ENCODE data around the gene PHACTR3.

DNA sequence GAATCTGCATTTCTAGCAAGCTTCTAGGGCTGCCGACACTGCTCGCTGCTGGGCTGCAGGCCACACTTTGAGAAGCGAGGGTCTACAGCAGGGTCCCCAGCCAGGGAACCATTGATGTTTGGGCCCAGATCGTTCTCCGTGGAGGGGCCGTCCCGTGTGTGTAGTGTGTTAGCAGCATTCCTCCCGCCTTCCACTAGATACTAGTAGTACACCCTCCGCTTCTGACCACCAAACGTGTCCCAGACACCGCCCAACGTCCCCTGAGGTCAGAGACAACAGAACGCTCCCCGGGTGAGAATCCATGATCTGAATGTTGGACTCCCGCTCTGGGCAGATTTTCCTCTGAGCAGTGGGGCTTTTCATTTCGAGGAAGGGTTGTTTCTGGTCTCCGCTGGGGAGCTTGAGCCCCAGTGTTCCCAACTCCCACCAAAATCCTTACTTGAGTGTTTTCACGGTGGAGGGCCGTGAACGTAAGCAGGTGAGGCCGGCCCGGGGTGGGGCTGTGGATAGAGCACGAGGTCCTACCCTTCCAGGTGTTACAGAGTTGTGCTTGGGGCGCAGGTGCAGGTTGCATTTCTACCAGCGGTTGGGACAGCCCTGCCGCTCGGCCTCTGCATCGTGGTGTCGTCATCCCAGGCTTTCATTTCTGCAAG is 204.5 kb downstream of the PHACTR3 start:
- TF ChIP-seq, protein P1, sequence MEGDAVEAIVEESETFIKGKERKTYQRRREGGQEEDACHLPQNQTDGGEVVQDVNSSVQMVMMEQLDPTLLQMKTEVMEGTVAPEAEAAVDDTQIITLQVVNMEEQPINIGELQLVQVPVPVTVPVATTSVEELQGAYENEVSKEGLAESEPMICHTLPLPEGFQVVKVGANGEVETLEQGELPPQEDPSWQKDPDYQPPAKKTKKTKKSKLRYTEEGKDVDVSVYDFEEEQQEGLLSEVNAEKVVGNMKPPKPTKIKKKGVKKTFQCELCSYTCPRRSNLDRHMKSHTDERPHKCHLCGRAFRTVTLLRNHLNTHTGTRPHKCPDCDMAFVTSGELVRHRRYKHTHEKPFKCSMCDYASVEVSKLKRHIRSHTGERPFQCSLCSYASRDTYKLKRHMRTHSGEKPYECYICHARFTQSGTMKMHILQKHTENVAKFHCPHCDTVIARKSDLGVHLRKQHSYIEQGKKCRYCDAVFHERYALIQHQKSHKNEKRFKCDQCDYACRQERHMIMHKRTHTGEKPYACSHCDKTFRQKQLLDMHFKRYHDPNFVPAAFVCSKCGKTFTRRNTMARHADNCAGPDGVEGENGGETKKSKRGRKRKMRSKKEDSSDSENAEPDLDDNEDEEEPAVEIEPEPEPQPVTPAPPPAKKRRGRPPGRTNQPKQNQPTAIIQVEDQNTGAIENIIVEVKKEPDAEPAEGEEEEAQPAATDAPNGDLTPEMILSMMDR (IDR thresholded peaks at IDR 0.05): no peak
- TF ChIP-seq SMC3 (IDR thresholded peaks at IDR 0.05): no peak

Measured in A549 (cell line).